NCI-H1417 (cell line): Measurements from ENCODE around the gene OR4D11.
"Not testable (repeated sequence)": the region's sequence is repeated elsewhere in the genome, so short reads cannot be mapped to it uniquely, and the experiment has no call there.

Source experiments
- DNase-seq, 3 experiments: peaks; one replicate each; lab custom pipeline; 2025; lab: John Stamatoyannopoulos, UW

OR4D11 gene

DNA sequence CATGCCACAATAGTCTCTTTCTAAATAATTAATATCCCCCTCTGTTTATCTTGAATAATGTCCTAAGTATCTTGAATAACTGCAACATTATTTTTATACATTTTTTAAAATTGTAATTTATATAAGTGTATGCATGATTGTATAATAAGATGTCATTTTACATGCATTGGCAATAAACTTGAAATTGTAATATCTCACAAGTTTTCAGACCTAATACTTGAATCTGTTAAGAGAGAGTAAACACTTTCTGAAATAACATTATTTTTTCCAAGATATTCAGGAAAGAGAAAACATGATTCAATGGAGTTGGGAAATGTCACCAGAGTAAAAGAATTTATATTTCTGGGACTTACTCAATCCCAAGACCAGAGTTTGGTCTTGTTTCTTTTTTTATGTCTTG lies at the start of gene OR4D11:
Gene OR4D11, plus strand, starts transcription at position 301 of the 400 bp plus-strand sequence. Its CDS starts 0 bp downstream, at position 301.
- DNase-seq: no peak

DNA sequence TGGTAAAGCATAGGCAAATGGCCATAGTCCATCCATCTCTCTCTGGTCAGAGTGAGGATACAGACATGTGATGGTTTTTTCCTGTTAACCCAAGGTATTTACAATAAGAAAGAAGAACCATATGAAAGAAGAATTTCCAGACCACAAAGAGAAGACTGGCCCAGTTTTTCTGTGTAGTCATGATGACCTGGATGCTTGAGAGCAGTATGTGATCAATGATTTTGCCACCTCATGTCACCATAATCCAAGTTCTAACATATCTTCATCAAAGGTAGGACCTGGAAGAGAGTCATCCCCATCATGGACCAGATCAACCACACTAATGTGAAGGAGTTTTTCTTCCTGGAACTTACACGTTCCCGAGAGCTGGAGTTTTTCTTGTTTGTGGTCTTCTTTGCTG lies 46.7 kb upstream of the OR4D11 start, which contains the start of gene OR4D6:
Gene OR4D6, plus strand, starts transcription at position 301 of the 400 bp plus-strand sequence. Its CDS starts 0 bp downstream, at position 301.
- DNase-seq: no peak

DNA sequence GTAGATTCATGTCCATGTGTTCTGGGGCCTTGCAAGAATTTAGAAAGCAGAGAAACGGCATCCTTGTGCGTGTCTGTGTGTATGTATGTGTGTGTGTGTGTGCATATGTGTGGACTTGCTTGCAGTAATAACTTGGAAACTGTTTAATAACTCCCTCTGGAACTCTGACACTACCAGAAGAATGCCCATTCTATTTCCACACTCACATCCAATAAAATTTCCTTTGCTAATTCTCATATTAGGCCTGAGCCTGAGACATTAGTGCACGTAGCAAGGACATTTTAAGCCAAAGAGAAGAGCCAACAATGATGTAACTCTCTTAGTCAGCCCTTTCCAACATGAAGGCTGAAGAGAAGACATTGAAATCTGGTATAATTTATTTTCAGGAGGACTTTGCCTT lies 43.5 kb upstream of the OR4D11 start:
- DNase-seq: no peak

DNA sequence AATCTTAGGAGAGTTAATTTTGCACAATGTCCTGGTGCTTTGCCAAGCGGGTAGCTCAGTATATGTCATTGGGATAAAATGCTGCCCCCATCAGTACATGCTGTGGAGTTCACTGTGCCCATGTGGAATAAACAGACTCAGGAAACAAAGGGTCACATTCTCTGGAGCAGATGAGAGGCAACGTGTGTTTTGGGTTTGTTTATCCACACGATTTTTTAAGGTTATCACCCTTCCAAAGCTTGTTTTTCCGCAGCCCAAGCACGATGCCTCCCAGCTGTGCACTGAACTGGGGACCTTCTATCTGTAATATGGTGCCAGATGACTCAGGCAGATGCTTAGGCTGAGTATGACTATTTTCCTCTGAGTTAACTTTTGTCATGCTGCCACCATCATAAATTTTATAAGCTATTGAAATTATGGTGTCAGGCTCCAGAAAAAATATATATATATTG lies 40.2 kb upstream of the OR4D11 start:
- no peak for DNase-seq

DNA sequence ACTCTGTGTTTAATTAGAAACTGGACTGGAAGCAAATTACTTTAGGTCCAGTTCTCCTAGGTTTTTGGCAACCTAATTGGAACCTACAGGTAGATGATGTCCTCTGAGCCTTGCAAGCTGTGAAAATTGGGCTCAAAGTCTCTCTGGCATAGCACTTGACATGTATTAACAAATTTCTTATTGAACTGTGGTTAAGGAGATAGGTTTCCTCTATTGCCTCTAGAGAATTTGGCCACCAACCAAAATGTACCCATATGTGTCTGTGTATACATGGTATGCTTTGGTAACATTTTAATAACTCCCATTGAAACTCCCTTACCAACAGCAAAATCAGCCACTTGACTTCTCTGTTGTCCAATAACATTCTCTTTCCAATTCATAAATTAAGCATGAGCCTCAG lies 30.4 kb upstream of the OR4D11 start, which contains the start of gene OR4D10:
Gene OR4D10, plus strand, starts transcription at position 301 of the 400 bp plus-strand sequence. CDS start 4,115 bp downstream, outside the sequence.
- DNase-seq: no peak

DNA sequence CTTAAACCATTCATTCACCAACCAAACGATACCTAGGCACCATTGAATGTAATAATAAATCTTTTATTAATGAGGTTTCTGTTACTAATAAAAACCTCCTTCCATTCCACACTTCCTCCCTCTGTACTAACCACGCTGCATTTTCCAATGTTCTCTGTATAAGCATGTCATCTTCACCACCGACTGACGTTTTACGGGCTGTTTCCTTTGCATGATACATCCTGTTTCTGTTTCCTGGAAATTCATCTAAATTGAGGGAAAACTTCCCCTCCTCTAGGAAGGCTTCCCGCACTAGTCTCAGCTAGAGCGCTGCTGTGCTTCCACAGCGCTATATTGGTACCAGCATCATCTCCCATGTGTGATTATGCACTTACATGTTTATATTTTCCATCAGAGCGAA lies 28.2 kb upstream of the OR4D11 start:
- no peak for DNase-seq

DNA sequence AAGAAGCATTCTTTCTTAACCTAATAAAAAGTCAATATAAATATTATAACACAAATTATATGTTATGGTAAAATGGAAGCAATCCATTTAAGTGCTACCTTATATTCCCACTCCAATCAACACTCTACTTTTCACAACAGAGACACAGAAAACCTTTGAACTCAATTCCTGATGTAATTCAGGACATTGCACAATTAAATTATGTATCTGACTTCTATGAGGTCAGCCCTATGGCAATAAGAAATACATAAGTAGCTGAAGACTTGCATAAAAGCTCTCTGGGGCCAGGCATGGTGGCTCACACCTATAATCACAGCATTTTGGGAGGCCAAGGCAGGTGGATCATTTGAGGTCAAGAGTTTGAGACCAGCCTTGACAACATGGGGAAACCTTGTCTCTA lies 23.5 kb upstream of the OR4D11 start:
- DNase-seq: no peak

DNA sequence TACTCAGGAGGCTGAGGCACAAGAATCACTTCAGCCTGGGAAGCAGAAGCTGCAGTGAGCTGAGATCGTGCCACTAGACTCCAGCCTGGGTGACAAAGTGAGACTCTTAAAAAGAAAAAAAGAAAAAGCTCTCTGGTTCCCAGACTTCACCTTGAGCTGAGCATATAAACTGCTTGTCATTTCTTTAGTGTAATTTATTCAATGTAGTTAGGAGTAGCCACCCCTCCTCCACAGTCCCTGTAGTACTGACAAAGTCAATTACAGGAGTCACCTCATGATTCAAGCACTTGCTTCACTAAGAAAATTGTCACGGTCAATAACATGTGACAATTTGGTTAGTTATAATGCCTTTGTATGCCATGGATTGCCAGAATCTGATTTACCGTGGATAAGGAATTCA lies 23.0 kb upstream of the OR4D11 start:
- DNase-seq: no peak

DNA sequence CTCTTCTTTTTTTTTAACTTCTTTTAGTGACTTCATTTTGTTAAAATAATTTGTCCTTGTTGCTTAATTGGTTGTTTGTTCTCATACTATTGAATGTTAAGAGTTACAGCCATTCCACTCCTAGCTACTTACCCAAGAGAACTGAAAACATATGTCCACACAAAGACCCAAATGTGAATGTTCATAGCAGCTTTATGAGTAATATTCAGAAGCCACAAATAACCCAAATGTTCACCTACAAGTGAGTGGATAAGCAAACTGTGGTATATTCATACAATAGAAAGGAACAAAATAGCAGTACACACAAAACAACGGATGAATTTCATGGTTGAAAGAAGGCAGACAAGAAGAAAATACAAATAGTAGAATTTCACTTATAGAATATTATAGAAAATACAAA lies 1.4 kb upstream of the OR4D11 start:
- DNase-seq: no peak

DNA sequence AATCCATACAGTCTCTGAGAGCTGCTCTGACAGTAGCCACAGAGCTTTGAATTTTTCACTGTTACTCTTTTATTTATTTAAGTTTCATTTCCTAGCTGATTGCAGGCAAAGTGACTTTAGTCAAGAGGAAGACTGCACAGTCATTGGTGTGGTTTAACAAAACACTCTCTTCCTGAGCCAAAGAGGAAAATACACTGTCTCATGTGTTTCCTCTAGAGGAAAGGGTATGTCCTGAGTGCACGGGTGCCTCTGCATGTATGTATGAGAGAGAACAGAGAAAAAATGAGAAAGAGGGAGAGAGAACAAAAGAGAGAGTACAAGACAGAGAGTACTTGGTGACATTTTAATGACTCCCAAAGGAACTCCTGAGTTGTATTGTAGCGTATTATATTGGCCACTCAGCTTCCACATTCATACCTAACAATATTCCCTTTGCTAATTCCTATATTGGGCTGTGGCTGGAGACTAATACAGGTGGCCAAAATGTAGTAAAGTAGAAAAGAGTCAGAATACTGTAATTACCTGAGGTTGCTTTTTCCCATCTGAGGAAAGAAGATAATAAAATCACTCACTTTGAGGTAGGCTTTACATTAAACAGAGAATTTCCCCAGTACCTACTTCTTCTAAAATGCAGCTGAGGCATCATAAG lies 7.7 kb downstream of the OR4D11 start, which contains the start of gene OR4D9:
Gene OR4D9, plus strand, starts transcription at position 599 of the 649 bp plus-strand sequence. CDS start 3,374 bp downstream, outside the sequence.
- DNase-seq: no peak

DNA sequence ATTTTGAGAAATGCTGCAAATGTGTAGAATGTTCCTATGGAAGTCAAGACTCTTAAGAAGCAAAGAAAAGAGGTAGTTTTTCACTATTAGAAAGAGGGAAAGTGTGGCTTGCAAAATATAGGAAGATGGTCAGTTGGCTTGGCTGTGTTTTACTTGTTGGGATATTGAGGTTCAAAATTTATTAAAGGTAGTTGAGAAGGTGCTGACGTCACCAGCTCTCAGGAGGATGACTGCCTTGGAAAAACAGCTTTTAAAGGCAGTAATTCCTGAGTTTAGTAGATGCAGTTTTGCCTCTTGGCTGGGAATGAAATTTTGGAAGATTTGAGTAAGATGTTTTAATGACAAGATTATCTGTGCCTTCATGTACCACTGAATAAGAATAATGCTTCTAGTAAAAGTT lies 8.3 kb downstream of the OR4D11 start:
- no peak for DNase-seq

DNA sequence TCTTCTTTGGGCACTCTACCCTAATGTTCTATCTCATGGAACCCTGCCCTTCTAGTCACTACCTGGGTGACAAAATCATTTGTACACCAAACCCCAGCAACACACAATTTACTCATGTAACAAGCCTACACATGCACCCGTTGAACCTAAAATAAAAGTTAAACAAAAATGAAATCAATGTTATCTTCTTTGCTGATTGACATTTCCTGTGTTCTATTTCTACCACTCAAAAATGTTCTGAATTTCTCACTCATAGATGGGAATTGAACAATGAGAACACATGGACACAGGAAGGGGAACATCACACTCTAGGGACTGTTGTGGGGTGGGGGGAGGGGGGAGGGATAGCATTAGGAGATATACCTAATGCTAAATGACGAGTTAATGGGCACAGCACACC lies 16.8 kb downstream of the OR4D11 start:
- not testable (repeated sequence) for DNase-seq

DNA sequence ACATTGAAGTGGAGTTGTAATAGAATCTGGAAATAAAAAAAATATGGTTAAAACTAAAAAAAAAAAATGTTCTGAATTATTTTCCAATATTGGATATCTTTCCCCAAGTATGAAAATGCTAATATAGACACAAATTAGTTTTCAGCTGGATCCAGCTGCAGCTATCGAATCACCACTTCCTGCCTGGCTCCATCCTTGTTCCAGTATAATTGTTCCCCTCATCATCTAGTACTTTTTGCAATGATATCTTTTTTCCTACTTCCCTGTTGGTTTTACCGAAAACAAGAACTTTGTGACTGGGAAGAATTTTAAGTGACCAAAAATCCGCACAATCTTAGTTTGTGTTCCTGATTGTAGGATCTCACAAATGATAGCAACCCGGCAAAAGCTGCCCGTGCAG lies 17.4 kb downstream of the OR4D11 start:
- no peak for DNase-seq

DNA sequence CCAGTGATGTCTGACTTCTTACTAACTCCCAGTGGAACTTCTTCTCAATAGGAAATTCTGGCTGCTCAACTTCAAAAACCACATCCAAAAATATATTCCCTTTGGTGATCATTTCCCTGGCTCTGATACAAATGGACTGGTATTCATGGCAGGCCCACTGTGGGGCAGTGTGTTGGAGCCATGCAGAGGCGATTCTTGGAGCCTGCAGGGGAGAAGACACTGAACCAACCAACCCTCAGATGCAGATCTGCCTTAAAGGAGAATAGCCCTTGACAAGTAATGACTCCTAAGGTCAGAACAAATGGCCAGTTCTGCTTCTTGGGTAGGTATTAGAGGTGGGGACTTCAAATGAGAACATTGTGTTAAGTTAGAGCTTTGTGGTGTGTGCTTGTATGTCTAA lies 20.2 kb downstream of the OR4D11 start:
- peak in 1 of 3 experiments; percentile 31 for DNase-seq

DNA sequence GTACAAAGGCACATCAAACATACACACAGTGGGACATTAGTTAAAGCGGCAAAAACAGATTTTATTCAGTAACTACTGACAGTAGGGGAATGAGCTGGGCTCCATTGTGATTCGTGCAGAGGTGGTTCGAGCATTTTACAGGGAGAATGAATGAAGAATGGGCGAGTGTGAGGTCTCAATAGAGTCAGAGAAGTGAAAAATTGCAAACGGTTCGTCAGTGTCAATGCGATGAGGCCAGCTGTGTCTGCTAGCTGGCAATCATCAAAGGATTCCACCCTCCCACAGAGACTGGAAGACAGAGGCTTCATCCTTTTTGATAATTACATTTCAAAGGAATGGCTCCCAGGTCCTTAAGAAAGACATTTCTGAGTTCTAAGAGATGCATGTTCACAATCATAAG lies 25.3 kb downstream of the OR4D11 start:
- no peak for DNase-seq

DNA sequence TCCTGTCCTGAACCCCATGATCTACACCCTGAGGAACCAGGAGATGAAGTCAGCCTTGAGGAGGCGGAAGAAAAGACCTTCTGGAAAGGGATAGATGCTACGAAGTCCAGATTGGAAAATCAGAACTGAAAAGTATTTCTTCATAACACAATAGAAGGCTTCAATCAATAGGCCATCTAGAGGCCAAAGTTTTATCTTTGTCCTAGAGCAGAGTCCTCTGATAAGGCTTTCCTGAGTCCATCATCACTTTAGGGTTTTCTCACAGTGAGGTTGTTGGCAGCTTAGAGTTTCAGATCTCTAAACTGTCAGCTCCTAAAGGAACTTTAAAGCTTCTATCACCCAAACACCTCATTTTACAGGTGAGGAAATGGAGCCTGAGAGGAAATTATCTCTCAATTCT lies 29.2 kb downstream of the OR4D11 start:
- DNase-seq: no peak

DNA sequence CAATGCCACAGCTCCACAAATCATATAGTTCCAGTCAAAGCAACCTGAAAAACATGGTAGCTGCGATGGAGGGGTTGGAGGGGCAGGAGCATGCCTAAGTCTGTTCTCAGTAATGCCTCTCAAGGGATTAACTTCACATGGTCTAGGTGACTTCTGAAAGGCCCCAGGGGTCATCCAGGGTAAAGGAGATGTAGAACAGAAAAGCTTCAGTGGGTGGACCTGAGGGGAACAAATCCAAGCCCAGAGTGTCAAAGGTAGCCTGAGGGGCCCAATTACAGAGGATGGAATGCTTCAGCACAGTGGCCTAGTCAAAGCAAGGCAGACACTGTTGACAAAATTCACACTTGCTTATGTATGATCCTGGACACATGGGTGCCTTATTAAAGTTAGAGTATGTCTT lies 31.3 kb downstream of the OR4D11 start:
- DNase-seq: no peak

DNA sequence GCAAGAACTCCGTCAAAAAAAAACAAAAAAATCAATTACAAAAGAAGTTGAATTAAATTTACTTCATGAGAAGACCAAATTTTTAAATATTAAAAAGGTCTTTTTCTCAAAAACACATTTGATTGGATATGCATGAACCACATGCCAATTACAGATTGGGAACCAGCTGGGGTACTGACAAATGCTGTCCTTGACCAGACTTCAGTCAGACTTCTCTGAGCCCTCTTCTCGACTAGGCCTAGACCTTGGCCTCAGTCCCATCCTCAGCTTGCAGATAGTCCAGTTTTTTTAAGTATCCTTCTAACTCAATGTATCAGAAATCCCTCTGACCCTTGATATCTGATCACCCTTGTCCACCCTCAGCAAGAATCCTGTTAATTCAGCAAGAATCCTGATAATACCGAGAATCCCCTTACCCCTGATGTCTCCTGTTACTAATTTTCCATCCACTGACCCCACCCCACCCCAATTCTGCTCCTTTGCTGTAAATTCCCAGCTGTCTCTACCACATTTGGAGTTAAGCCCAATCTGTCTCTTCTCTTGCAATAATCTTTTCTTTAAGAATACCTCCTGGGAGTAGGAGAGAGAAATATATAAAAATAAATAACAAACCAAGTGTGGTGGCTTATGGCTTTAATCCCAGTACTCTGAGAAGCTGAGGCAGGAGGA lies 38.9 kb downstream of the OR4D11 start:
- no peak for DNase-seq

DNA sequence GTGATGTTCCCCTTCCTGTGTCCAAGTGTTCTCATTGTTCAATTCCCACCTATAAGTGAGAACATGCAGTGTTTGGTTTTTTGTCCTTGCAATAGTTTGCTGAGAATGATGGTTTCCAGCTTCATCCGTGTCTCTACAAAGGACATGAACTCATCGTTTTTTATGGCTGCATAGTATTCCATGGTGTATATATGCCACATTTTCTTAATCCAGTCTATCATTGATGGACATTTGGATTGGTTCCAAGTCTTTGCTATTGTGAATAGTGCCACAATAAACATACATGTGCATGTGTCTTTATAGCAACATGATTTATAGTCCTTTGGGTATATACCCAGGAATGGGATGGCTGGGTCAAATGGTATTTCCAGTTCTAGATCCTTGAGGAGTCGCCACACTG lies 40.3 kb downstream of the OR4D11 start:
- DNase-seq: not testable (repeated sequence)

DNA sequence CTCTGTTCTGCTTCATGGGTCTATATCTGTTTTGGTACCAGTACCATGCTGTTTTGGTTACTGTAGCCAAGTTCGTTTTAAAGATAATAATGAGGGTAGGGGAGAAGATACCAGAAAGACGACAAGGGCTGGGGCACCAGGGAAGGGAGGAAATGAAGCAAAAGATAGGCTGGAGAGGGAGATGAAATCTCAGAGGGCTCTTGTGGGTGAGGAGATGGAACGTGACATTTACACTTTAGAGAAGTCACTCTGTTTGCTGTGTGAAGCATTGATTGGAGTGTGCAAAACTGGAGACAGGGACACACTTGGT lies 41.4 kb downstream of the OR4D11 start:
- DNase-seq: no peak

DNA sequence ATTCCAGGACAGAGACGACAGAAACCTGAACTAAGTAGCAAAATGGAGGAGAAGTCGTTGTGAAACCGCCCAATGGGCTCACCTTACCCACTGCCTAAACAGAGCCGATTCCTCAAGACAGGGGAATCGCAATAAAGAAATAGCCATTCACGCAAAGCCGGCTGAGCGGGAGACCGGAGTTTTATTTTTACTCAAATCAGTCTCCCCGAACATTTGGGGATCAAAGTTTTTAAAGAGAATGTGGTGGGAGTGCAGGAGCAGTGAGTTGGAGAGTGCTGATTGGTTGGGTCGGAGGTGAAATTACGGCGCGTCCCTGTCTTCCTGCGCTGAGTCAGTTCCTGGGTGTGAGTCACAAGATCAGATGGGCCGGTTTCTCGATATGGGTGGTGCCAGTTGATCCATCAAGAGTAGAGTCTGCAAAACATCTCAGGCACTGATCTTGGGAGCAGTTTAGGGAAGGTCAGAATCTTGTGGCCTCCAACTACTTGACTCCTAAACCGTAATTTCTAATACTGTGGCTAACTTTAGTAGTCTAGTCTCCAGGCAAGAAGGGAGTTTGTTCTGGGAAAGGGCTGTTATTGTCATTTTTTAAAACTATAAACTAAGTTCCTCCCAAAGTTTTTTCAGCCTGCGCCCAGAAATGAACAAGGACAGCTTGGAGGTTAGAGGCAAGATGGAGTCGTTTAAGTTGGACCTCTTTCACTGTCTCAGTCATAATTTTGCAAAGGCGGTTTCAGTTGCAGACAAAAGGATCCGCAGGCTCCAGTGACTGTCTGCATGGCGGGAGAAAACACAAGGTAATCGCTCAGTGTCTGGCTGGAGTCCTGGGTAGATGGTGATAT lies 42.0 kb downstream of the OR4D11 start:
- no peak for DNase-seq

DNA sequence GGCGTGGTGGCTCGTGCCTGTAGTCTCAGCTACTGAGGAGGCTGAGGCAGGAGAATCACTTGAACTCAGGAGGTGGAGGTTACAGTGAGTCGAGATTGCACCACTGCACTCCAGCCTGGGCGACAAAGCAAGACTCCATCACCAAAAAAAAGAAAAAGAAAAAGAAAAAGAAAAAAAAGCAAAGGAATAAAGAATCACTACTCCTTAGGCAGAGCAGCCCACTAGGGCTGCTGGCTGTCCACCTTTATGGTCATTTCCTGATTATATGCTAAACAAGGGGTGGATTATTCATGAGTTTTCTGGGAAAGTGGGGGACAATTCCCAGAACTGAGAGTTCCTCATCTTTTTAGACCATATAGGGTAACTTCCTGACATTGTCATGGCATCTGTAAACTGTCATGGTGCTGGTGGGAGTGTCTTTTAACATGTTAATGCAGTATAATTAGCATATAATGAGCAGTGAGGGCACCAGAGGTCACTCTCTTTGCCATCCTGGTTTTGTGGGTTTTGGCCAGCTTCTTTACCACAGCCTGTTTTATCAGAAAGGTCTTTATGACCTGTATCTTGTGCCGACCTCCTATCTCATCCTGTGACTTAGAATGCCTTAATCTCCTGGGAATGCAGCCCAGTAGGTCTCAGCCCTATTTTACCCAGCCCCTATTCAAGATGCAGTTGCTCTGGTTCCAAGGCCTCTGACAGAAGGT lies 44.4 kb downstream of the OR4D11 start:
- not testable (repeated sequence) for DNase-seq
